ENCODE data around the gene RCAN2.
"Not testable (repeated sequence)": the region's sequence is repeated elsewhere in the genome, so short reads cannot be mapped to it uniquely, and the experiment has no call there.

RCAN2 gene

GRCh38 chr6:46381057-46381456 lies 110.2 kb downstream of the RCAN2 start:
- DNase-seq, result no peak

- DNase-seq, result no peak
Measured at GRCh38 chr6:46380152-46380807, 111.0 kb downstream of the RCAN2 start.

- no peak for DNase-seq
Measured at GRCh38 chr6:46378882-46379416, 112.3 kb downstream of the RCAN2 start.

- no peak for DNase-seq
Measured at GRCh38 chr6:46378161-46378881, 112.9 kb downstream of the RCAN2 start.

- no peak for DNase-seq
Measured at GRCh38 chr6:46377209-46377608, 114.0 kb downstream of the RCAN2 start.

GRCh38 chr6:46376562-46377061 lies 114.6 kb downstream of the RCAN2 start:
- no peak for DNase-seq

GRCh38 chr6:46370622-46371021 lies 120.6 kb downstream of the RCAN2 start:
- no peak for DNase-seq

GRCh38 chr6:46368169-46368536 lies 123.1 kb downstream of the RCAN2 start:
- no peak for DNase-seq

GRCh38 chr6:46367354-46368168 lies 123.7 kb downstream of the RCAN2 start:
- DNase-seq, result no peak

- no peak for DNase-seq
Measured at GRCh38 chr6:46366190-46366900, 124.9 kb downstream of the RCAN2 start.

GRCh38 chr6:46357591-46357990 lies 133.7 kb downstream of the RCAN2 start:
- DNase-seq, result no peak

GRCh38 chr6:46356543-46356942 lies 134.7 kb downstream of the RCAN2 start:
- no peak for DNase-seq

GRCh38 chr6:46353528-46353927 lies 137.7 kb downstream of the RCAN2 start:
- no peak for DNase-seq

- no peak for DNase-seq
Measured at GRCh38 chr6:46352541-46353268, 138.5 kb downstream of the RCAN2 start.

GRCh38 chr6:46350714-46351113 lies 140.5 kb downstream of the RCAN2 start:
- DNase-seq, result no peak

GRCh38 chr6:46347669-46348068 lies 143.6 kb downstream of the RCAN2 start:
- no peak for DNase-seq

GRCh38 chr6:46340246-46340645 lies 151.0 kb downstream of the RCAN2 start:
- DNase-seq, result no peak

GRCh38 chr6:46338131-46338530 lies 153.1 kb downstream of the RCAN2 start:
- DNase-seq, result no peak

- no peak for DNase-seq
Measured at GRCh38 chr6:46334442-46334841, 156.8 kb downstream of the RCAN2 start.

GRCh38 chr6:46333481-46333880 lies 157.8 kb downstream of the RCAN2 start:
- no peak for DNase-seq

- not testable (repeated sequence) for DNase-seq
Measured at GRCh38 chr6:46332448-46332847, 158.8 kb downstream of the RCAN2 start.

- DNase-seq, result no peak
Measured at GRCh38 chr6:46331461-46331860, 159.8 kb downstream of the RCAN2 start.
